Endothelial cell of umbilical vein (primary cell): Measurements from ENCODE around the gene SPAST. TPM values are rescaled to one million over a fixed set of nuclear protein-coding genes. Genes with fewer than 3 reads are reported as not detected.
"Not testable (repeated sequence)": the region's sequence is repeated elsewhere in the genome, so short reads cannot be mapped to it uniquely, and the experiment has no call there.

Experiments
- BruUV-seq: library from RNA; stranded (reverse); fragments of 400-500 nt; replicated peaks from 2 replicates; lab custom pipeline; 2021; lab: Mats Ljungman, UMichigan
- CTCF ChIA-PET: fragments of 300-600, 350-600 bp; sonication (Branson Sonifier 250); formaldehyde crosslinking; loops from one replicate; lab custom pipeline; 2021; ENCODE audit warnings: antibody characterized with exemption, inconsistent platforms; lab: Charles Lee
- POLR2A ChIA-PET: fragments of 300-600, 350-600 bp; sonication (Branson Sonifier 250); formaldehyde crosslinking; loops from one replicate; lab custom pipeline; 2021; ENCODE audit warnings: antibody characterized with exemption, inconsistent platforms; lab: Charles Lee
- DNase-seq: peaks from one replicate; pipeline ENCODE4 v3.0.0-alpha.2; 2011; ENCODE audit warnings: low read depth, low spot score
- FAIRE-seq: peaks from 2 replicates; lab custom pipeline; 2011; peaks lifted over from hg19 to GRCh38; lab: Jason Lieb, UNC
- H2AFZ ChIP-seq: 2 replicates; pipeline ENCODE4 v1.6.0; 2012; ENCODE audit warnings: low read depth, low read length, control low read depth, inconsistent platforms
- H3K27ac ChIP-seq: 2 replicates; pipeline ENCODE4 v1.5.1; 2011; ENCODE audit warnings: low read depth, mild to moderate bottlenecking, control low read depth, low read length, moderate library complexity; ENCODE audit not compliant: insufficient read depth
- H3K27me3 ChIP-seq, 2 experiments: 2 replicates each; pipeline versions ENCODE4 v1.6.0 to v1.6.1; 2011; ENCODE audit warnings: low read length in 2 of 2, mixed read lengths in 1 of 2; ENCODE audit not compliant: control insufficient read depth in 2 of 2, insufficient read depth in 2 of 2
- H3K36me3 ChIP-seq, 2 experiments: 2 replicates in 1 of 2; 3 replicates in 1 of 2; pipeline ENCODE4 v1.5.1; 2011; ENCODE audit warnings: low read length in 2 of 2, mild to moderate bottlenecking in 1 of 2, moderate library complexity in 1 of 2; ENCODE audit not compliant: control insufficient read depth in 2 of 2, insufficient read depth in 2 of 2; ENCODE audit errors: extremely low read depth in 1 of 2
- H3K4me1 ChIP-seq: 3 replicates; pipeline ENCODE4 v1.5.1; 2011; ENCODE audit warnings: mild to moderate bottlenecking, low read length; ENCODE audit not compliant: control insufficient read depth, insufficient read depth; ENCODE audit errors: extremely low read depth
- H3K4me2 ChIP-seq: 2 replicates; pipeline ENCODE4 v1.6.1; 2011; ENCODE audit warnings: low read length, control low read depth, mixed read lengths; ENCODE audit not compliant: insufficient read depth
- H3K4me3 ChIP-seq, 3 experiments: fragments of 200-600 bp in 1 of 3; sonication (generic), shearing (Covaris generic) in 1 of 3; replicated peaks in 1 of 3; 2 replicates each; pipeline ENCODE4 v1.5.1; 2011 to 2016; ENCODE audit warnings: control low read depth in 3 of 3, low read length in 3 of 3, mild to moderate bottlenecking in 2 of 3, inconsistent platforms in 1 of 3, low read depth in 1 of 3, moderate library complexity in 1 of 3; ENCODE audit not compliant: insufficient read depth in 1 of 3
- H3K79me2 ChIP-seq: 2 replicates; pipeline ENCODE4 v1.6.0; 2012; ENCODE audit warnings: low read length, inconsistent platforms; ENCODE audit not compliant: control insufficient read depth, insufficient read depth
- H3K9ac ChIP-seq: replicated peaks from 2 replicates; pipeline ENCODE3; 2011; ENCODE audit warnings: low read length, control low read depth; ENCODE audit not compliant: insufficient read depth; ENCODE audit errors: extremely low read depth
- H3K9me1 ChIP-seq: replicated peaks from 3 replicates; pipeline ENCODE4 v1.6.0; 2011; ENCODE audit warnings: mild to moderate bottlenecking, low read length; ENCODE audit not compliant: control insufficient read depth, insufficient read depth; ENCODE audit errors: extremely low read depth
- H3K9me3 ChIP-seq: replicated peaks from 2 replicates; pipeline ENCODE4 v1.5.1; 2012; ENCODE audit warnings: low read length, inconsistent platforms; ENCODE audit not compliant: control insufficient read depth, insufficient read depth
- H4K20me1 ChIP-seq: replicated peaks from 2 replicates; pipeline ENCODE3; 2011; ENCODE audit warnings: mild to moderate bottlenecking, low read length; ENCODE audit not compliant: control insufficient read depth, insufficient read depth; ENCODE audit errors: extremely low read depth
- dilution Hi-C: fragments of 300-500 bp; cut with MboI; formaldehyde crosslinking; loops from one replicate; pipeline ENCODE4 v1.15.0; 2019; ENCODE audit warnings: low sequenced_read_pairs; ENCODE audit not compliant: extremely low pct_ligation_motif_present
- intact Hi-C: fragments of 100-400 bp; cut with micrococcal nuclease; formaldehyde crosslinking; loops from one replicate; pipeline ENCODE4 v1.10.0; 2022
- polyA plus RNA-seq, 4 experiments: library from polyadenylated mRNA; depleted of rRNA in 3 of 4; stranded (reverse) in 3 of 4; unstranded in 1 of 4; fragments of >200 nt; gene quantifications; 2 replicates each; pipeline versions ENCODE4 v1.2.1 to v1.2.3, GENCODE V29; 2011 to 2012; ENCODE audit warnings: missing spikeins in 1 of 4
- total RNA-seq: library from RNA; stranded (reverse); gene quantifications from 2 replicates; pipeline ENCODE4 v1.2.3, GENCODE V29; 2021

SPAST gene
- total and polyA plus RNA-seq, 2 donors (not counting 3 experiments of a cell fraction or from before 2014, with no cell fraction given): 4.7 to 24.9 TPM

DNA sequence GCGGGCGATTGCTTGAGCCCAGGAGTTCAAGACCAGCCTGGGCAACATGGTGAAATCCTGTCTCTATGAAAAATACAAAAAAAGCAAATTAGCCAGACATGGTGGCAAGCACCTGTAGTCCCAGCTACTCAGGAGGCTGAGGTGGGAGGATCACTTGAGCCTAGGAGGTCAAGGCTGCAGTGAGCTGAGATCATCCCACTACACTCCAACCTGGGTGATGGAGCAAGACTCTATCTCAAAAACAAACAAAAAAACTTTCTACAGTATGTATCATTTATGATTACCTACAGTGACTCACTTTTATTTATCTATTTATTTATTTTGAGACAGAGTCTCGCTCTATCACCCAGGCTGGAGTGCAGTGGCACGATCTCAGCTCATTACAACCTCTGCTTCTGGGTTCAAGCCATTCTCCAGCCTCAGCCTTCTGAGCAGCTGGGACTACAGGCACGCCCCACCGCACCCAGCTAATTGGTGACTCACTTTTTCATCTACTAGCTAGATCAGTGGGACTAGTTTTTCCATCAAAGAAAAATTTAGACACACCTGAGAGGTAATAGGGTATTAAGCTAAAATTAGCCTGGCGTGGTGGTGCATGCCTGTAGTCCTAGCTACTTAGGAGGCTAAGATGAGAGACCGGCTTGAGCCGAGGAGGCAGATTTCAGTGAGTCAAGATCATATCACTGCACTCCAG lies 44.4 kb upstream of the SPAST start:
- H3K9me3 ChIP-seq, H4K20me1 ChIP-seq, POLR2A ChIA-PET, H3K36me3 ChIP-seq, H3K4me1 ChIP-seq, dilution Hi-C loops, H3K4me2 ChIP-seq, H3K79me2 ChIP-seq, H3K4me3 ChIP-seq, intact Hi-C loops, H3K9ac ChIP-seq, DNase-seq, FAIRE-seq, H3K27ac ChIP-seq, H3K9me1 ChIP-seq, BruUV-seq, H2AFZ ChIP-seq, H3K27me3 ChIP-seq: not testable (repeated sequence)
- CTCF ChIA-PET: interaction anchor here (0.7 to 1.3 kb wide), 3 partner anchors 10 to 67 kb away, joined by 3 to 4 read pairs (median 3); no protein-coding TSS in a partner anchor

DNA sequence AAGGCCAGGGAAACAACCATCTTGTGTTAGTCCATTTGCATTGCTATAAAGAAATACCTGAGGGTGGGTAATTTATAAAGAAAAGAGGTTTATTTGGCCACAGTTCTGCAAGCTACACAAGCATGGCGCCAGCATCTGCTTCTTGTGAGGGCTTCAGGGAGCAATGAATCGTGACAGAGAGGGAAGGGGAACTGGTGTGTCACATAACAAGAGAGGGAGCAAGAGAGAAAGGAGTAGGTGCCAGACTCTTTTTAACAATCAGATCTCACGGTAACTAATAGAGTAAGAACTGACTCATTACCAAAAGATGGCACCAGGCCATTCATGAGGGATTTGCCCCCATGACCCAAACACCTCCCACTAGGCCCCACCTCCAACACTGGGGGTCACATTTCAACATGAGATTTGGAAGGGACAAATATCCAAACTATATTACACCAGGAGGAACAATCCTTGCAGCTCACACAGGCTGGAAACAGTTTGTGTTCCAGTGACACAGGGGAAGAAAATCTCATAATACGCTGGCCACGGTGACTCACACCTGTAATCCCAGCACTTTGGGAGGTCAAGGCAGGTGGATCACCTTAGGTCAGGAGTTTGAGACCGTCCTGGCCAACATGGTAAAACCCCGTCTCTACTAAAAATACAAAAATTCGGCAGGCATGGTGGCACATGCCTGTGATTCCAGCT lies 29.0 kb upstream of the SPAST start:
- not testable (repeated sequence) for H3K27ac ChIP-seq, BruUV-seq
- POLR2A ChIA-PET: interaction anchor here (0.6 kb wide), 1 partner anchor 8 kb away, joined by 6 read pairs; no protein-coding TSS in a partner anchor

More for the DNA sequence above, 29.0 kb upstream of the SPAST start:
- H3K79me2 ChIP-seq: peaks cover 17% of the 10 kb centered on the region
- H3K4me2 ChIP-seq, H3K9me3 ChIP-seq, H3K36me3 ChIP-seq, dilution Hi-C loops, CTCF ChIA-PET, H3K4me3 ChIP-seq, H3K4me1 ChIP-seq, H2AFZ ChIP-seq, intact Hi-C loops, H3K27me3 ChIP-seq, DNase-seq, H3K9ac ChIP-seq, H3K9me1 ChIP-seq, FAIRE-seq, H4K20me1 ChIP-seq: not testable (repeated sequence)
